Measurements from ENCODE around the gene TTN. TPM values are rescaled to one million over a fixed set of nuclear protein-coding genes. Genes with fewer than 3 reads are reported as not detected.

Gene TTN
- total RNA-seq, 1 experiment from 2014 or later, result 0.13 TPM

DNA sequence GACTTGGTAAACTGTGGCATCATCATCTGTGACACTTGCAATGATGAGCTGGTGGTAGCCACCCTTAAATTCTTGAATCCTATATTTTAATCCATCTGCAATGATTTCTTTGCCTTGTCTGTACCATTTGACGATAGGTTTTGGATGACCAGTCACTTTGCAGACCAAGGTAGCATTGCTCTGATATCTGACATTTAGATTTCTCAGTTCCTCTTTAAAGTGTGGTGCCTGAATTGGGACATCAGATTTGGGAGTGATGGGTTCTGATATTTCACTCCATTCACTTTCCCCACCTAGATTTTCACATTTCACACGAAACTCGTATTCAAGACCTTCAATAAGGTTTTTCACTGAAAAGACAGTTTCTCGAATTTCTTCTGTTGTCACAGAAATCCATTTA is 271.2 kb downstream of the TTN start:
- intact Hi-C loops (cut with micrococcal nuclease; ENCODE audit: unreplicated experiment) (no loop called here), in situ Hi-C loops (cut with HindIII; ENCODE audit: low pct_unique_long_range_greater_than_20kb, low sequenced_read_pairs) (no loop called here)
- DNase-seq (ENCODE audit: low read depth, low spot score), result no peak
- BruUV-seq (replicated peaks), result no TSS peak
- Histone ChIP-seq H3K4me1 (ENCODE audit: control insufficient read depth, insufficient read depth, low read length) (no peaks in the 10 kb centered on the region), H3K27me3 (ENCODE audit: control insufficient read depth, insufficient read depth, low read length) (no peaks in the 10 kb centered on the region), H3K9me3 (ENCODE audit: control insufficient read depth, insufficient read depth, low read depth, low read length) (no peaks in the 10 kb centered on the region), H3K27ac (ENCODE audit: low read length) (no peak overlapping the region), H3K4me3 (ENCODE audit: low read depth in 2 of 2, low read length in 2 of 2) (no peak overlapping the region), H3K36me3 (ENCODE audit: control insufficient read depth, insufficient read depth, low read length) (no peaks in the 10 kb centered on the region)
- no peak for TF ChIP-seq TCF7L2 (IDR thresholded peaks at IDR 0.05; ENCODE audit: low read depth, low read length)
- TF ChIP-seq POLR2AphosphoS5 (IDR thresholded peaks at IDR 0.05; ENCODE audit: low read depth, low read length), result no peak
- TF ChIP-seq, protein P1, sequence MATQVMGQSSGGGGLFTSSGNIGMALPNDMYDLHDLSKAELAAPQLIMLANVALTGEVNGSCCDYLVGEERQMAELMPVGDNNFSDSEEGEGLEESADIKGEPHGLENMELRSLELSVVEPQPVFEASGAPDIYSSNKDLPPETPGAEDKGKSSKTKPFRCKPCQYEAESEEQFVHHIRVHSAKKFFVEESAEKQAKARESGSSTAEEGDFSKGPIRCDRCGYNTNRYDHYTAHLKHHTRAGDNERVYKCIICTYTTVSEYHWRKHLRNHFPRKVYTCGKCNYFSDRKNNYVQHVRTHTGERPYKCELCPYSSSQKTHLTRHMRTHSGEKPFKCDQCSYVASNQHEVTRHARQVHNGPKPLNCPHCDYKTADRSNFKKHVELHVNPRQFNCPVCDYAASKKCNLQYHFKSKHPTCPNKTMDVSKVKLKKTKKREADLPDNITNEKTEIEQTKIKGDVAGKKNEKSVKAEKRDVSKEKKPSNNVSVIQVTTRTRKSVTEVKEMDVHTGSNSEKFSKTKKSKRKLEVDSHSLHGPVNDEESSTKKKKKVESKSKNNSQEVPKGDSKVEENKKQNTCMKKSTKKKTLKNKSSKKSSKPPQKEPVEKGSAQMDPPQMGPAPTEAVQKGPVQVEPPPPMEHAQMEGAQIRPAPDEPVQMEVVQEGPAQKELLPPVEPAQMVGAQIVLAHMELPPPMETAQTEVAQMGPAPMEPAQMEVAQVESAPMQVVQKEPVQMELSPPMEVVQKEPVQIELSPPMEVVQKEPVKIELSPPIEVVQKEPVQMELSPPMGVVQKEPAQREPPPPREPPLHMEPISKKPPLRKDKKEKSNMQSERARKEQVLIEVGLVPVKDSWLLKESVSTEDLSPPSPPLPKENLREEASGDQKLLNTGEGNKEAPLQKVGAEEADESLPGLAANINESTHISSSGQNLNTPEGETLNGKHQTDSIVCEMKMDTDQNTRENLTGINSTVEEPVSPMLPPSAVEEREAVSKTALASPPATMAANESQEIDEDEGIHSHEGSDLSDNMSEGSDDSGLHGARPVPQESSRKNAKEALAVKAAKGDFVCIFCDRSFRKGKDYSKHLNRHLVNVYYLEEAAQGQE (IDR thresholded peaks at IDR 0.05; ENCODE audit: insufficient read depth in 1 of 2, low read depth in 2 of 2, low read length in 1 of 2), result no peak
- ChIA-PET POLR2A (no interaction called here), CTCF (interaction anchor here (0.5 kb wide), 1 partner anchor 53 kb away, joined by 3 read pairs; no protein-coding TSS in a partner anchor)
- no peak for ATAC-seq

DNA sequence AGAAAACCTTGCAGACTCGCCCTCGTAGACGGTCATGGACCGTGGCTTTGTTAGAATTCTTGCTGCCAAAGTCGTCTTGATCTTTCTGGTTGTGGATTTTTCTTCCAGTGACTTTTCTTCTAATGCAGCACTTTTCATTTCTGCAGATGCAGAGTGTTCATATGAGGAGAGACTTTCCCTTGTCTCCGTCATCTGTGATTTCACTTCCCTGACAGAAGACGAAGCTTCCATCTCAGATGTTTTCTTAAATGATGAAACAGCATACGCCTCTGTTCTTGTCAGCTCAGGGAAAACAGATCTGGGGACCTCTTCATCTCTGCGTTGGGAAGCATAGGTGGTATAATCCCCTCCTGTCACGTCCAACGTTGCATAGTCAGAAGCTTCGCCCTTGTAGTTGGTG is 276.1 kb downstream of the TTN start:
- intact Hi-C loops (cut with micrococcal nuclease; ENCODE audit: unreplicated experiment) (no loop called here), in situ Hi-C loops (cut with HindIII; ENCODE audit: low pct_unique_long_range_greater_than_20kb, low sequenced_read_pairs) (no loop called here)
- Histone ChIP-seq H3K4me1 (ENCODE audit: control insufficient read depth, insufficient read depth, low read length) (no peaks in the 10 kb centered on the region), H3K27me3 (ENCODE audit: control insufficient read depth, insufficient read depth, low read length) (no peaks in the 10 kb centered on the region), H3K4me3 (ENCODE audit: low read depth in 2 of 2, low read length in 2 of 2) (no peak overlapping the region), H3K9me3 (ENCODE audit: control insufficient read depth, insufficient read depth, low read depth, low read length) (no peaks in the 10 kb centered on the region), H3K27ac (ENCODE audit: low read length) (no peak overlapping the region), H3K36me3 (ENCODE audit: control insufficient read depth, insufficient read depth, low read length) (no peaks in the 10 kb centered on the region)
- CTCF ChIA-PET, result no interaction called here
- ATAC-seq (no peak), DNase-seq (ENCODE audit: low read depth, low spot score) (no peak)
- POLR2A ChIA-PET, result no interaction called here
- TF ChIP-seq, protein P2, sequence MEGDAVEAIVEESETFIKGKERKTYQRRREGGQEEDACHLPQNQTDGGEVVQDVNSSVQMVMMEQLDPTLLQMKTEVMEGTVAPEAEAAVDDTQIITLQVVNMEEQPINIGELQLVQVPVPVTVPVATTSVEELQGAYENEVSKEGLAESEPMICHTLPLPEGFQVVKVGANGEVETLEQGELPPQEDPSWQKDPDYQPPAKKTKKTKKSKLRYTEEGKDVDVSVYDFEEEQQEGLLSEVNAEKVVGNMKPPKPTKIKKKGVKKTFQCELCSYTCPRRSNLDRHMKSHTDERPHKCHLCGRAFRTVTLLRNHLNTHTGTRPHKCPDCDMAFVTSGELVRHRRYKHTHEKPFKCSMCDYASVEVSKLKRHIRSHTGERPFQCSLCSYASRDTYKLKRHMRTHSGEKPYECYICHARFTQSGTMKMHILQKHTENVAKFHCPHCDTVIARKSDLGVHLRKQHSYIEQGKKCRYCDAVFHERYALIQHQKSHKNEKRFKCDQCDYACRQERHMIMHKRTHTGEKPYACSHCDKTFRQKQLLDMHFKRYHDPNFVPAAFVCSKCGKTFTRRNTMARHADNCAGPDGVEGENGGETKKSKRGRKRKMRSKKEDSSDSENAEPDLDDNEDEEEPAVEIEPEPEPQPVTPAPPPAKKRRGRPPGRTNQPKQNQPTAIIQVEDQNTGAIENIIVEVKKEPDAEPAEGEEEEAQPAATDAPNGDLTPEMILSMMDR (IDR thresholded peaks at IDR 0.05), result no peak
- TF ChIP-seq TCF7L2 (IDR thresholded peaks at IDR 0.05; ENCODE audit: low read depth, low read length) (no peak), SIN3A (IDR thresholded peaks at IDR 0.05; ENCODE audit: borderline replicate concordance, insufficient read depth, low read depth, low read length) (no peak), POLR2AphosphoS5 (IDR thresholded peaks at IDR 0.05; ENCODE audit: low read depth, low read length) (no peak)
- TF ChIP-seq, protein P1 (IDR thresholded peaks at IDR 0.05; ENCODE audit: insufficient read depth in 1 of 2, low read depth in 2 of 2, low read length in 1 of 2), result no peak
- BruUV-seq (replicated peaks), result no TSS peak

All from Panc1 (cell line).